ENCODE results near the gene TMCC1. TPM values are rescaled to one million over a fixed set of nuclear protein-coding genes. Genes with fewer than 3 reads are reported as not detected.
"Not testable (repeated sequence)": the region's sequence is repeated elsewhere in the genome, so short reads cannot be mapped to it uniquely, and the experiment has no call there.

Gene TMCC1
- total and polyA plus RNA-seq, 9 donors: 13.2 to 57.2 (median 42.4) TPM

DNA sequence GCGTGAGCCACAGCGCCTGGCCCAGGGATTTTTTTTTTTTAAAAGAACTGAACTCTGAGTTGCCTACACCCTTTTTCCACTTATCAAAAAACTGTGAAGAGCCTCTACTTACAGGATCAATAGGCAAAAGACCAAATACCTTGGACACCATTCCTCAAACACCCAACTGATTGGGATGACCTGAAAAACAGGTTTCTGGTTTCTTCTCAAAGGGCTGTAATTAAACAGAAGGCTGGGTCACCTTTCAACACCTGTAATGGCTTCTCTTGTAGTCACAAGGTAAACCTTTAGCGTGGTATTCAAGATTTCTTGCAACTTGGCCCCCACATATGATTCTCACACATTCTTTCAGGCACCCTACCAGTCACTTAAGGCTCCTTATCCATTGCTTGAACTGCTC lies 248.7 kb downstream of the TMCC1 start:
- Histone ChIP-seq H3K4me1 (ENCODE audit: insufficient read depth) (no peaks in the 10 kb centered on the region), H3K4me3 (no peak overlapping the region), H3K27me3 (no peaks in the 10 kb centered on the region), H3K9me3 (no peaks in the 10 kb centered on the region), H3K36me3 (no peaks in the 10 kb centered on the region), H3K27ac (no peak overlapping the region)
- TF ChIP-seq EP300 (IDR thresholded peaks at IDR 0.05) (no peak), POLR2A (IDR thresholded peaks at IDR 0.05) (no peak)
- TF ChIP-seq, protein P1, sequence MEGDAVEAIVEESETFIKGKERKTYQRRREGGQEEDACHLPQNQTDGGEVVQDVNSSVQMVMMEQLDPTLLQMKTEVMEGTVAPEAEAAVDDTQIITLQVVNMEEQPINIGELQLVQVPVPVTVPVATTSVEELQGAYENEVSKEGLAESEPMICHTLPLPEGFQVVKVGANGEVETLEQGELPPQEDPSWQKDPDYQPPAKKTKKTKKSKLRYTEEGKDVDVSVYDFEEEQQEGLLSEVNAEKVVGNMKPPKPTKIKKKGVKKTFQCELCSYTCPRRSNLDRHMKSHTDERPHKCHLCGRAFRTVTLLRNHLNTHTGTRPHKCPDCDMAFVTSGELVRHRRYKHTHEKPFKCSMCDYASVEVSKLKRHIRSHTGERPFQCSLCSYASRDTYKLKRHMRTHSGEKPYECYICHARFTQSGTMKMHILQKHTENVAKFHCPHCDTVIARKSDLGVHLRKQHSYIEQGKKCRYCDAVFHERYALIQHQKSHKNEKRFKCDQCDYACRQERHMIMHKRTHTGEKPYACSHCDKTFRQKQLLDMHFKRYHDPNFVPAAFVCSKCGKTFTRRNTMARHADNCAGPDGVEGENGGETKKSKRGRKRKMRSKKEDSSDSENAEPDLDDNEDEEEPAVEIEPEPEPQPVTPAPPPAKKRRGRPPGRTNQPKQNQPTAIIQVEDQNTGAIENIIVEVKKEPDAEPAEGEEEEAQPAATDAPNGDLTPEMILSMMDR (IDR thresholded peaks at IDR 0.05): no peak
- intact Hi-C loops (cut with DNase I): loop anchor here in 3 of 4 donors (5.0 to 10.0 kb wide), 4 partner anchors 177 to 290 kb away; no protein-coding TSS in a partner anchor
- DNase-seq: no peak
- 97 to 99% (median 98%) methylated on average over 3 of the region's 3 CpGs for WGBS, 3 donors

DNA sequence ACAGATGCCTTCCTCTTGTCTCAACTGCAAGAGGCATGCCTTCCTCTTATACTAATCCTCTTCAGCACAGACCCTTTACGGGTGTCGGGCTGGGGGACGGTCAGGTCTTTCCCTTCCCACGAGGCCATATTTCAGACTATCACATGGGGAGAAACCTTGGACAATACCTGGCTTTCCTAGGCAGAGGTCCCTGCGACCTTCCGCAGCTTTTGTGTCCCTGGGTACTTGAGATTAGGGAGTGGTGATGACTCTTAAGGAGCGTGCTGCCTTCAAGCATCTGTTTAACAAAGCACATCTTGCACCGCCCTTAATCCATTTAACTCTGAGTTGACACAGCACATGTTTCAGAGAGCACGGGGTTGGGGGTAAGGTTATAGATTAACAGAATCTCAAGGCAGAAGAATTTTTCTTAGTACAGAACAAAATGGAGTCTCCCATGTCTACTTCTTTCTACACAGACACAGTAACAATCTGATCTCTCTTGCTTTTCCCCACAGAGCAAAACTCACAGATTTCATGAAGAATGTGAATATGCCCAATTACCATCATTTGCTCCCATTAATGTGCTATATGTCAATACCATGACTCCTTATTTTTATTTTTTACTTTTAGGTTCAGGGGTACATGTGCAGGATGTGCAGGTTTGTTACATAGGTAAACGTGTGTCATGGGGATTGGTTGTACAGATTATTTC lies 251.8 kb downstream of the TMCC1 start:
- not testable (repeated sequence) for DNase-seq; H3K9me3 ChIP-seq; H3K27me3 ChIP-seq; H3K36me3 ChIP-seq; H3K27ac ChIP-seq; H3K4me3 ChIP-seq; H3K4me1 ChIP-seq (ENCODE audit: insufficient read depth)
- intact Hi-C loops (cut with DNase I): loop anchor here in 1 of 4 donors (10.0 kb wide), 1 partner anchor 293 kb away; no protein-coding TSS in a partner anchor
- 40 to 51% (median 44%) methylated on average over 9 to 10 of the region's 10 CpGs for WGBS, 3 donors

DNA sequence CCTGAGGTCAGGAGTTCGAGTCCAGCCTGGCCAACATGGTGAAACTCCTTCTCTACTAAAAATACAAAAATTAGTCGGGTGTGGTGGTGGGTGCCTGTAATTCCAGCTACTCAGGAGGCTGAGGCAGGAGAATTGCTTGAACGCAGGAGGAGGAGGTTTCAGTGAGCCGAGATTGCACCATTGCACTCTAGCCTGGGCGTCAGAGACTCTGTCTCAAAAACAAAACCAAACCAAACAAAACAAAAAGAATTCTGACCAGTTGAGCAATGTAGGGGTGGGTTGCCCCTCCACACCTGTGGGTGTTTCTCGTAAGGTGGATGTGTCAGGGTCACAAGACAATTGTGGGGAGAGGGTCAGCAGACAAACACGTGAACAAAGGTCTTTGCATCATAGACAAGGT lies 252.5 kb downstream of the TMCC1 start:
- intact Hi-C loops (cut with DNase I): loop anchor here in 1 of 4 donors (10.0 kb wide), 1 partner anchor 294 kb away; no protein-coding TSS in a partner anchor
- 77 to 84% (median 82%) methylated on average over 7 of the region's 7 CpGs for WGBS, 3 donors
- H3K4me3 ChIP-seq; H3K27ac ChIP-seq; H3K9me3 ChIP-seq; H3K27me3 ChIP-seq; H3K4me1 ChIP-seq (ENCODE audit: insufficient read depth); DNase-seq; H3K36me3 ChIP-seq: not testable (repeated sequence)

DNA sequence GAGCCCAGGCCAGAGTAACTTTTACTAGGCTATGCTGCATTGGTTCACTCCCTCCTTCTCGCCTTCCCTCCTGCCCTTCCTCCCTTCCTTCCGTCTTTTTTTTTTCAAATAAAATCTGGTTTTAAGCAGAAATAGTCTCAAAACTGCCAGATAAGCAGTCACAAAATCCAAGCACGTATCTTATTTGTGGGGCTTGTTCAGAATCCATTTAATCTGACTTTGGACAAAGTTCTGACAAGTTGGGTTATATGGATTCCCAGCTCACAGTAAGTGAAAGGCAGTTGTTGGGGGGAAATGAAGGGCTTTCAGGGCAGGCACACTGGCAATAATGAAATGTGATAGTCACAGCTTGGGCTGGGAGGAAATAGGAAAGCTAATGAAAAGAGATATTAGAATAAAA lies 255.0 kb downstream of the TMCC1 start:
- TF ChIP-seq EP300 (IDR thresholded peaks at IDR 0.05): no peak
- no peak for TF ChIP-seq POLR2A (IDR thresholded peaks at IDR 0.05)
- TF ChIP-seq, protein P1 (IDR thresholded peaks at IDR 0.05): no peak
- no peak for DNase-seq
- H3K4me3 ChIP-seq: no peak overlapping the region
- H3K27me3 ChIP-seq: no peaks in the 10 kb centered on the region
- no peaks in the 10 kb centered on the region for H3K36me3 ChIP-seq
- intact Hi-C loops (cut with DNase I): loop anchor here in 3 of 4 donors (10.0 kb wide), 4 partner anchors 186 to 366 kb away; no protein-coding TSS in a partner anchor
- no peak overlapping the region for H3K27ac ChIP-seq
- 48 to 58% (median 49%) methylated on average over 3 of the region's 3 CpGs for WGBS, 3 donors
- no peaks in the 10 kb centered on the region for H3K4me1 ChIP-seq (ENCODE audit: insufficient read depth)
- no peaks in the 10 kb centered on the region for H3K9me3 ChIP-seq

DNA sequence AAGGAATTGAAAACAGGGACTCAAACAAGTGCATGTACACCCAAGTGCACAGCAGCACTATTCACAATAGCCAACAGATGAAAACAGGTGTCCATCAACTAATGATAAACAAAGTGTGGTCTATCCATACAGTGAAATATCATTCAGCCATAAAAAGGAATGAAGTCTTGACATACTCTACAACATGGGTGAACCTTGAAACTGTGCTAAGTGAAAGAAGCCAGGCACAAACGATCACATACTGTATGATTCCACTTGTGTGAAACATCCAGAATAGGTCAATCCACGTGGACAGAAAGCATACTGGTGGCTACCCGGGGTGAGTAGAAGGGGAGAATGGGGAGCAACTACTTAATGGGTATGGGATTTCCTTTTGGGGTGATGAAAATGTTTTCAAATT lies 257.4 kb downstream of the TMCC1 start:
- 75 to 90% (median 85%) methylated on average over 3 of the region's 3 CpGs for WGBS, 3 donors
- Histone ChIP-seq H3K9me3 (no peaks in the 10 kb centered on the region), H3K36me3 (no peaks in the 10 kb centered on the region), H3K27ac (no peak overlapping the region), H3K4me3 (no peak overlapping the region), H3K27me3 (no peaks in the 10 kb centered on the region), H3K4me1 (ENCODE audit: insufficient read depth) (no peaks in the 10 kb centered on the region)
- TF ChIP-seq EP300 (IDR thresholded peaks at IDR 0.05) (no peak), POLR2A (IDR thresholded peaks at IDR 0.05) (no peak)
- TF ChIP-seq, protein P1 (IDR thresholded peaks at IDR 0.05): no peak
- intact Hi-C loops (cut with DNase I): loop anchor here in 3 of 4 donors (10.0 kb wide), 4 partner anchors 189 to 369 kb away; no protein-coding TSS in a partner anchor
- DNase-seq: no peak
